ENCODE data around the gene ADAM12. TPM values are rescaled to one million over a fixed set of nuclear protein-coding genes. Genes with fewer than 3 reads are reported as not detected.

ADAM12 gene
- total RNA-seq, result 0.28 and 0.68 TPM in 2 replicates

DNA sequence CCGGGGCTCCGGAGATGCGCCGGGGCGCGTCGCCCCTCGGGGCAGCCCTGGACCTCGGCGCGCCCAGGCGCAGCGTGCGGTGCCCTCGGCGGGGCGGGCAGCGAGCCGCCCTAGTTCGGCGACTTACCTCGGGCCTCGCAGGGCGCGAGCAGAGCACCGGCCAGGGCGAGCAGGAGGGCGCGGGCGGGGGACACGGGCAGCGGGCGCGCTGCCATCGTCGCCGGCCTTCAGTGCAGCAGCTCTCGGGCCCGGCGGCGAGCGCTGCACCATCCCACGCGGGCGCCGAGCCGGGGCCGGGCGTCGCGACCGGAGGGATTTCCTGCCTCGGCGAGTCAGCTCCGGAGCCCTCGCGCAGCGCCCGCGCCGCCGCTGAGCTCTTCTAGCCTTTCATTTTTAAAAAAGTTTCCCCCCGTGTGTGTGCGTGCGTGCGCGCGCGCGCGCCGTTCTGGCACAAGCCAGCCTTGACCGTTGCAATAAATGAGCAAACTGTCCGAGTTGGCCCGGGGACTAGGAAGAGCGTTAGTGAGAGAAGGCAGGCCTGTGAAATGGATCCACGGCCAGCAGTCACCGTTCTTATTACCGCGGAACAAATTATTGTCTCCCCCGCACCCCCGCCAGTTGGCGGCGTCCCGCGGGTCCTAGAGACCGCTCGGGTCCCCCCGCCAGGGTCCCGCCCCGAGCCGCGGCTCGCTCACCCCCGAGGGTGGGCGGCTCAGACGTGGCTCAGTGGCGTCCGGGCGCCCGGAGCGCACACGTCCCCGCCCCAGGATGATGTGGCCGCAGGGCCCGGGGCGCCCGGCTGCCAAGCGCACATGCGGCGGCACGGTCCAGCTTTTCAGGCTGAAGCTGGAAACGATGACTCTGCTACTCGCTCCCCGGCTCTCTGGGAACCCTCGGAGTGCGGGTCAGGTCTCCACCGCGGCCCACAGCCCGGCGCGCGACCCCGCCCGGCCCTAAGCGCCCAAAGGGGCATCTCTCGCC lies at the start of gene ADAM12:
ADAM12 (minus strand) TSS at position 547 of the 981 bp plus-strand sequence; CDS start at position 215, 332 bp downstream.
- peak; percentile 20 for DNase-seq

DNA sequence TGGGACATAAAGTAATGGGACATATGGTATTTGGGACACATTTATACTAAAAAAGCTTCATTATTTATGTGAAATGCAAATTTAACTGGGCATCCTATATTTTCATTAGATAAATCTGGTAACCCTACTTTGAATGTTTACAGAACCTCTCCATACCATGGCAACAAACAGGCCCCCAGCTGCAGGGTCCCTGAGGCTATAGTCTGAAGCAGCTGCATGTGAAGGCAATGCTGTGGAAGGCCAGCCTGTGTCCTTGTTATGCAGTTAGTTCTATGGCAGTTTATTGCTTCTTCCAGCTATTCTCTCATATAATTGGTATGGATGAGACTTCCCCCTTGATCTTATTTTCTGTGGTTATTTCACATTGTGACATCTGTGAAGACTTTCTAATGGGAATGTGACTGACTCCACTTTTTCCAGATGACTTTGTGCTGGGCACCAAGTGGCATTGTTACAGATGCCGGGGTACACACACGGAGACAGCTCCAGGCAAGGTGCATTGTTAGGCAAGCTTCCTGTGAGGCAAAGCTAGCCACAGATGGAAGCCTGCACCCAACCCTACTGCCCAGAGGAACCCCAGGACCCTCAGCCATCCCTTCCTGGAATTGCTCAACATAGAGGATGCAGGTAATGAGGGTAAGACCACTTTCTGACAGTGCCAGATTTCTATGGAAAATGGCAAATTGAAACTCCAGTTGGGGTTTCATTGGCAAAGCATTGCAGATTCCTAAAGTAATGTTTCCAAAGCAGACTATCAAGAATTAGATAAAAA lies 49.5 kb upstream of the ADAM12 start:
- no peak for DNase-seq

- no peak for DNase-seq
Observed at GRCh38 chr10:126434235-126434634, 46.0 kb upstream of the ADAM12 start.

GRCh38 chr10:126433351-126433750 lies 45.1 kb upstream of the ADAM12 start:
- DNase-seq, result no peak

- no peak for DNase-seq
Observed at GRCh38 chr10:126432507-126432906, 44.2 kb upstream of the ADAM12 start.

GRCh38 chr10:126431816-126432215 lies 43.5 kb upstream of the ADAM12 start:
- no peak for DNase-seq

DNA sequence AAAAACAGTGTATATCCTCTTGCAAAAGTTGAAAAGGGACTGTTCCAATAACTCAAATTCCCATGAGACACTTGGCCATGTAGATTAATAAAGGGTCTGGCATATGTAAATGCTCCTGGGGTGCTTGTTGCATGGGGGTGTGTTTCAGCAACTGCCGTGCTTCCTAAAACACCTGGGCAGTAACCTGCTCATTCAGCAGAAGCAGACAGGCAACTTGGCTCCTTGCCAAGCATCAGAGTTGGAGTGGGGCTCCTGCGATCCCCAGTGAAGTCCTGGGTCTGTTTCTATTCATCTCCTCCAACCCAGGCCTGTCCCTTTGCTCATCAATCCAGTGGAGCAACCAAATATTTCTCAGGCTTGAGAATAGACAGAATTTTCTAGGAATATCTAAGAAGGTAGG lies 42.2 kb upstream of the ADAM12 start:
- no peak for DNase-seq

DNA sequence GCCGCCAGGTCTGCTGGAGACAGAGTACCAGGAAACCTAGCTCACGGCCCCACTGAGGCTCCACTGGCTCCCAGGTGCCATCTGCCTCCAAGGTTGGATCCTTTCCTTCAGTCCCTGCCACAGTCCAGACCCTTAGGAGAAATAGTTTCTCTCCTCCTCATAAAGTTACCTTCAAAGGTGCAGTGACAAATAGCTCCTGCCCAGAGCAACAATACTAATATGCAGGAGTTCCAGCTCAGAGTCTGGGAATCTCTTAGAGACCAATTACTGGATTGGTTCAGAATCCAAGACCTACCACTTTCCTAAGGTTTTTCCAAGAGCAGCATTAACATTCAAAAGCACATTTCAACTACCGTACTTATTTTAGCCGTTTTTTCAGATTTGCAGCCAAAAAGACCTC lies 41.0 kb upstream of the ADAM12 start:
- no peak for DNase-seq

DNA sequence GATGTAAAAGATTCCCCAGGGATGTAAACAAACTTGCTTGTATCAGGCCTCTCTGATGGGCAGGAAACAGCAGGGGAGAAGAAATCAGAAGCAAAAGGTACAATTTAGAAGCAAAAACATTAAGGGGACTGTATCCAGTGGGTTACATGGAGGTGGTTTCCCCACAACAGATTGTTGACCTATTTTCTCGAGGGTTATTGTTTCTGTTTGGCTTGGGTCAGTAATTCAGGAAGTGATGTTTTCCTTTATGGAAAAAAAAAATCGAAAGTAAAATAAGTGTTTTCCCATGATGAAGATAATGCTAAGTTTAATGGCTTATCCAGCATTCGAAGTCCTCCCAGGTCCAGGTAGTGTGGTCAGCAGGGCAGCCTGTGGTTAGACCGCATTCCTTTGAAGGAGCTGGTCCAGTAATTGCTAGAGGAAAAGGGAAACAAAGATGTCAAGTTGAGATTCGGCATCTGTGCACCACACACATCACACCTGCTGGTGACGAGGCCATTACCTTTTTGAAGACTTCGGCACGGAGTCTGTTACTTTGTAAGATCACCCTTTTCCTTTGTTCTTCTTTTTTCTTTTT lies 37.3 kb upstream of the ADAM12 start:
- DNase-seq, result no peak

DNA sequence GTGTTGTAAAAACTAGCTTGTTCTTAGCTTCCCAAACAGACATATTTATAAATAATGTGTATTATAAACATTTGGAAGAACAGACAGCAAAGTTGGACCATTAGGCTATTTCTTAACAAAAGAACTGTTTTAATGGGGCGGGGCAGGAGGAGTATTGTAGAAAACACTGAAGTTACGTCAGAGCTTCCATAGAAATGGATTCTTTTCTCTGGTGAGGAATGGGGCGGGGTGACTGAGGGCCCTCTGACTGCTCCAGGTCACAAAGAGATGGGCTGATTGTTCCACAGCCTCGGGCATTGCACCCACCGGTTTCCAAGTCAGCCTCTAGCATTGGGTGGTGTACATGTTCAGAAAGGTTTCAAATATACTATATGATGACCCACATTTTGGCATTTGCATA lies 36.8 kb upstream of the ADAM12 start:
- no peak for DNase-seq

DNA sequence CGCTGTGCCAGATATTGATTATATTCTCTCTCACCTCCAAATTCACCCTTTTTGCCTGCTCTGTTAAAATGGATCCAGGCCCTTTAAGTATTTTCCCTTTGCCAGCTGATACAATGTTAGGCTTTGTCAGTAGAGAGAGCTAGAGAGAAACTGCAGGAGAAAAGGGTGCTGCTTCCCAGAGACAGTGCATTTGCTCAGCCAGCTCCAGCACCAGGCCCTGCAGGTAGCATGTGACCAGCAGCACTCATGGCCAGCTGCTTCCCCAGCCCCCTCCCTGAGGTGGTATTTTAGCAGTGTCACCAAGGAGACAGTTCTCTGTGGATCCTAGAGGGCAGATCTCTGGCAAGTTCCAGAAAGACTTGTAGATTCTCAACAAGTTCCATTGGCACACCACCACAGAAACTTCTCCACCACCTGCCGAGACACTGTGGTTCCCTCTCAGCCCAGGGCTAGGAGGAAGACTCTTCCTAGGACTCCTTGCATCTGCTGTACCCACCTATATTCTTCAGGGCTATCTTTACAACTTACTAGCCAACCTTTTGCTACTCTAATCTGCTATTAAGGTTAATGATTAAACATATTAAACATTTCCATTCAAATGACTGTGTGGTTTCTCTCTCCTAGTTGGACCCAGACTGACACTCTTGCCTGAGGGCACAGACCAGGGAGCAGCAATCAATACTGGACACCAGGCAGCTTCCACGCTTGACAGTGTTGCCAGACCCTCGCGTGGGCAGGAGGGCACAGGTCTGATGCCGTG lies 35.6 kb upstream of the ADAM12 start:
- no peak for DNase-seq

GRCh38 chr10:126422567-126422966 lies 34.3 kb upstream of the ADAM12 start:
- DNase-seq, result no peak

DNA sequence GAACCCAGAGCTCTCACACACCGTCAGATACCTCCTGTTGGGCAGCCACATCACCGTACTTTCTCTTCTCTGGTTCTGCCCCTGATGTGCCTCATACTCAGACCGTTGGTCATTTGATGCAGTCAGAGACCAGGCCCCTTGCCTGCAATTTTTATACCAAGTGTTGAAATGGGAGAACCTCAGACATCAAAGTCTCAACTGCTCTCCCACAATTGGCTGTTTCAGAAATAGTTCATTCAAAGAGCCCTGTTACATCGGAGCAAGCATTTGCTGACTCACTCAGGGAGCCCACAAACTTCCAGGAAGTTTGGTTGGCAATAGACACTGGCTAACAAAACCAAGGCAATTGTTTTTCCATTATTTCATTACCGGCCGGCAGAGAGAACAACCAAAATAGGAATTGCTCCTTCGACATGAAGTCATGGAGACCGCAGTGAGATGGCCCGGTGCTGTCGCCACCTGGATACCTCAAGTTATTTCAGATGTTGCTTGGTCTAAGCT lies 33.5 kb upstream of the ADAM12 start:
- DNase-seq, result no peak

- DNase-seq, result no peak
Observed at GRCh38 chr10:126420567-126421300, 32.5 kb upstream of the ADAM12 start.

DNA sequence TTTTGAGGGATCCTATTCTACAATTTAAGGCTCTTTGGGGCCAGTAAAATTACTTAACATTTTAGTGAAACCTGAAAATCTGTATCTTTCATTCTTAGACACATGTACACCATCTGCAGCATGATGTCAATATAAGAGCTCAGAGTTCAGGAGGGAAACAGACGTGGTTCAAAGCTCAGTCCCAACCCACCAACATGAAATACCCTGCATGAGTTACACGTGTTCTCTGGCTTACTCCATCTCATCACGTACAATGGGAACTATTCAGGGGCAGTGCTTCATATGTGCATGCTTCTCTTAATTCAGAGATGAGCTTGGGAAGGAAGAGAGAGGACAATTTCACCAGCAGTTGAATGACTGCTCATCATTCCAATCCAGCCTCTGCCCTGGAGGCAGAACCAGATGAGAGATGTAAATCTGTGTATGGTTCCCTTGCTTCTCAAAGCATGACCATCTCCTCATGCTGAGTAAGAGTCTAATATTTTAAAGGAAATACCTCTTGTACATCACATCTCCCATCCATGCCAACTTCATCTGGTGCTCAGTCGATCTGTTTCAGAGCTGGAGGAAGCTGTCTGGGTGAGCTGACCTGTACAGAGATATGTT lies 29.0 kb upstream of the ADAM12 start:
- no peak for DNase-seq

DNA sequence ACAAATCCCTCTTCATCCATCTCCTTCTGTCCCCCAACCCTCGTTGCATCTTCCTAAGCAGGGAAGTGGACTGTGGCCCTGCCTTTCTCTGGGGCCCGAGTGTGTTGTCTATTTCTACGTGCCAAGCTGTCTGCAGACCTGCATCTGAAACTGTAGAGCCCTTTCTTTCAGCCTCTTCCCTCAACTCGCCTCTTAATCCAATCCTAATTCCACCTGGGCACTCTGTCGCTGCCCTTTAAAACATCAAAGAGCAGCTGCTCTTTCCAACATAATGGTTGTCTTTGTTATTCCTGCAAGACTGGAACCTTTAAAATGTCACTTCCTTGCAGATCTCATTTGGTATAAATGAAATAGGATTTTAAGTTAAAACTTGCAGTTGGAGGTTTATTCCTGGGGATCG lies 21.5 kb upstream of the ADAM12 start:
- no peak for DNase-seq

DNA sequence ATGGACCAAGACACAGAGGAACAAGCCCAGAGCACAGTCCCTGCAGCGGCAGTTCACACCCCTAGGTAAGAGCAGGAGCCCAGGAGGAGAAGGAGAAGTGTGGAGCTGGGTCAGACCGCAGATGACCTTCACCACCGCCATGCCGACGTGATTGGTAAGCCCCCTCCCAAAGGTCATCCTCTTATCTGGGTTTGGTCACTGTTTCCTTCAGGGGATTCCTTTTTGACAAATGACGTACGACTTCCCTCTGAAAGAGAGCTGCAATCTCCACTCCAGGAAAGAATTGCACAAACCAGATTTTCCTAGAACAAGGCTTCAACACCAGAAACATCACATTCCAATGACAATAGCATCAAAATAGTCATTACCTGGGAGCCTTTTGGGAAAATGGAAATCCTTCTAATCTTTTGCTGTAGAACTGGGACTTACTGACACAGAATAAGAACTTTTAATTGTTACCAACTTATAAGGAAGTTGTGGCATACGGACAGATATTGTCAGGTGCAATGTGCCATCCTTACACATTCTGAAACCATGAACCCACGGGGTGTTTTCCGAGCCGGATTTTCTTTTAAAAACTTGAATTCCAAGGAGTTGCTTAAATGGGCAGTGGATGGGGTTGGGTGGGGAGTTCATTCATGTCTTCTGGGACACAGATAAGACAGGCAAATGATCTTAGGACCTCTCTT lies 20.8 kb upstream of the ADAM12 start:
- no peak for DNase-seq

GRCh38 chr10:126407831-126408230 lies 19.6 kb upstream of the ADAM12 start:
- DNase-seq, result no peak

DNA sequence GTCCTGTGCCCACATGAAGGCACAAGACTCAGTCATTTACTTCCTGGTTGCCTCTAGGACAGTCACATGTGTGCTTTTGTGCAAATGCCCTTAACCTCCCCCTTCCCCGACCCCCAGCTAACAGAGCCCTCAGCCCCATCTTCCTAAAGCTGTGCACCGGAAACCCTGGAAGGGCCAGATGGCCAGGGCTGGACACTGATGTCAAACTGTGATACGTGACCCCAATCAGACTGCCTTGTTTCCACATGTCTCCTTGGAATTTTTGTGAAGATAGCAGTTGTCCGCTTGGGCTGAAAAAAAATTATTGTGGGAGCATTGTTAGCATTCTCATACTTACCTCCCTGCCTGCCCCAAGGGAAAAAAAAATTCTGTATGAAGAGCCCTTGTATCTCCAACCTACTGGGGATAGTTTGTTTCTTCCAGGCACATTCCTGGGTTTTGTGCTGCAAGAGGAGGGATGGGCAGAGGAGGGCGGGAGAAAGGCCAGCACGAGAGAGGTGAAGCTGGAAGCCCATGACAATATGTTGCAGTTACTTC lies 17.0 kb upstream of the ADAM12 start:
- no peak for DNase-seq

Data from dermis blood vessel endothelial cell (primary cell).